NB4 (cell line): ENCODE measurements around the gene ADGRL3.

Experiments used
- MYC ChIP-seq: IDR thresholded peaks from 2 replicates; pipeline ENCODE4 v1.6.1; 2011; ENCODE audit warnings: low read depth, low read length
- POLR2A ChIP-seq: IDR thresholded peaks from 2 replicates; pipeline ENCODE4 v1.6.1; 2011; ENCODE audit warnings: mild to moderate bottlenecking; ENCODE audit not compliant: insufficient read length; ENCODE audit errors: extremely low read depth
- TF ChIP-seq, protein P1 (sequence below): IDR thresholded peaks from one replicate; pipeline ENCODE4 v1.5.1; 2012; ENCODE audit warnings: low read depth, low read length
- TF ChIP-seq, protein P2 (sequence below): IDR thresholded peaks from 2 replicates; pipeline ENCODE4 v1.6.1; 2011; ENCODE audit warnings: low read depth, low read length

DNA sequence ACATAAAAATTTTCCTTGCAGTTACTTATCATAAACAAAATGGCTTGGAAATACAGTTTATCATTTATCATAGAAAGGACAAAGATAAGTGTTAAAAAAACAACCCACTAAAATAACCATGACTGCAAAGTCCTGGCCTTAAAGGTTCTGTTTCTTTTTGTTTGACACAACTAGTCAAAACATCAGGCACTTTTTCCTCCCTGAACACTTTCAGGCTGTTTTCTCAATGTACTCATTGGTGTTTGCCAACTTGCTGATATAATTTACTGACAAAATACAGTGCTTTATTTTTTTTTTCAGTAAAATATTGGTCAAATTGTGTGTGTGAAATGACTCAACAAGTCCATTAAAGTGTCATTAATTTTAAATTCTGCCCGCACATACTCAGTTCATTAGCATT is 156.6 kb downstream of the ADGRL3 start:
- TF ChIP-seq, protein P1, sequence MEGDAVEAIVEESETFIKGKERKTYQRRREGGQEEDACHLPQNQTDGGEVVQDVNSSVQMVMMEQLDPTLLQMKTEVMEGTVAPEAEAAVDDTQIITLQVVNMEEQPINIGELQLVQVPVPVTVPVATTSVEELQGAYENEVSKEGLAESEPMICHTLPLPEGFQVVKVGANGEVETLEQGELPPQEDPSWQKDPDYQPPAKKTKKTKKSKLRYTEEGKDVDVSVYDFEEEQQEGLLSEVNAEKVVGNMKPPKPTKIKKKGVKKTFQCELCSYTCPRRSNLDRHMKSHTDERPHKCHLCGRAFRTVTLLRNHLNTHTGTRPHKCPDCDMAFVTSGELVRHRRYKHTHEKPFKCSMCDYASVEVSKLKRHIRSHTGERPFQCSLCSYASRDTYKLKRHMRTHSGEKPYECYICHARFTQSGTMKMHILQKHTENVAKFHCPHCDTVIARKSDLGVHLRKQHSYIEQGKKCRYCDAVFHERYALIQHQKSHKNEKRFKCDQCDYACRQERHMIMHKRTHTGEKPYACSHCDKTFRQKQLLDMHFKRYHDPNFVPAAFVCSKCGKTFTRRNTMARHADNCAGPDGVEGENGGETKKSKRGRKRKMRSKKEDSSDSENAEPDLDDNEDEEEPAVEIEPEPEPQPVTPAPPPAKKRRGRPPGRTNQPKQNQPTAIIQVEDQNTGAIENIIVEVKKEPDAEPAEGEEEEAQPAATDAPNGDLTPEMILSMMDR, result no peak
- TF ChIP-seq MYC, result no peak
- TF ChIP-seq POLR2A, result no peak
- TF ChIP-seq, protein P2, sequence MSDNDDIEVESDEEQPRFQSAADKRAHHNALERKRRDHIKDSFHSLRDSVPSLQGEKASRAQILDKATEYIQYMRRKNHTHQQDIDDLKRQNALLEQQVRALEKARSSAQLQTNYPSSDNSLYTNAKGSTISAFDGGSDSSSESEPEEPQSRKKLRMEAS, result no peak
